Natural killer cell (primary cell): ENCODE data around the gene CST9L. TPM values are rescaled to one million over a fixed set of nuclear protein-coding genes. Genes with fewer than 3 reads are reported as not detected.

Experiments
- ATAC-seq, 3 donors: fragments of 150-1000 bp in 2 of 3; fragments of 200-7000 bp in 1 of 3; cut with Tn5 transposase; 1 replicate in 1 of 3; 2 replicates in 2 of 3; pipeline ENCODE4 v1.10.0; 2021; ENCODE audit warnings: mild to moderate bottlenecking in 2 of 3, moderate library complexity in 2 of 3
- DNase-seq, 2 donors: peaks; one replicate each; pipeline versions ENCODE4 v3.0.0 to v3.0.0-alpha.2; 2013 to 2021; ENCODE audit warnings: mixed read lengths in 1 of 2
- H3K27ac ChIP-seq: one replicate; pipeline ENCODE4 v1.5.1; 2013; ENCODE audit warnings: mild to moderate bottlenecking, low read length
- H3K27me3 ChIP-seq: one replicate; pipeline ENCODE4 v1.6.1; 2013; ENCODE audit warnings: low read length; ENCODE audit not compliant: control insufficient read depth, insufficient read depth
- H3K36me3 ChIP-seq: one replicate; pipeline ENCODE4 v1.6.1; 2013; ENCODE audit warnings: low read length; ENCODE audit not compliant: control insufficient read depth, insufficient read depth
- H3K4me1 ChIP-seq: one replicate; pipeline ENCODE4 v1.6.1; 2013; ENCODE audit warnings: low read length; ENCODE audit not compliant: control insufficient read depth, insufficient read depth
- H3K4me3 ChIP-seq: one replicate; pipeline ENCODE4 v1.5.1; 2013; ENCODE audit warnings: low read length
- H3K9me3 ChIP-seq: one replicate; pipeline ENCODE4 v1.6.1; 2013; ENCODE audit warnings: low read length; ENCODE audit not compliant: control insufficient read depth, insufficient read depth
- H3K27ac Mint-ChIP-seq, 2 donors: one replicate each; pipeline ENCODE4 v1.8.0; 2022; ENCODE audit warnings: mild to moderate bottlenecking in 2 of 2, mixed read lengths in 2 of 2, moderate library complexity in 1 of 2
- H3K27me3 Mint-ChIP-seq, 2 donors: one replicate each; pipeline ENCODE4 v1.8.0; 2022; ENCODE audit warnings: low read depth in 2 of 2, mixed read lengths in 2 of 2
- H3K36me3 Mint-ChIP-seq: one replicate; pipeline ENCODE4 v1.8.0; 2022; ENCODE audit warnings: mixed read lengths
- H3K4me1 Mint-ChIP-seq, 2 donors: one replicate each; pipeline ENCODE4 v1.8.0; 2022; ENCODE audit warnings: mixed read lengths in 2 of 2
- H3K4me3 Mint-ChIP-seq: one replicate; pipeline ENCODE4 v1.8.0; 2022; ENCODE audit warnings: mild to moderate bottlenecking, moderate library complexity, mixed read lengths
- H3K9me3 Mint-ChIP-seq, 2 donors: one replicate each; pipeline ENCODE4 v1.8.0; 2022; ENCODE audit warnings: mixed read lengths in 2 of 2
- CTCF ChIP-seq: fragments of 200-600 bp; IDR thresholded peaks from one replicate; pipeline ENCODE4 v1.8.0; 2022; ENCODE audit warnings: antibody characterized with exemption
- WGBS: methylation state at CpG from one replicate; pipeline ENCODE4 v1.1.7; 2013; ENCODE audit warnings: missing lambda C conversion rate; ENCODE audit not compliant: insufficient coverage; 5-methylcytosine and 5-hydroxymethylcytosine counted together
- intact Hi-C: fragments of 100-400 bp; cut with micrococcal nuclease; formaldehyde crosslinking; loops from one replicate; pipeline ENCODE4 v1.14.2; 2022
- total RNA-seq, 4 donors: library from RNA; stranded (reverse); fragments of 120-200 nt in 1 of 4; gene quantifications; one replicate each; pipeline versions ENCODE4 v1.2.3 to v1.2.4, GENCODE V29; 2013 to 2022

CST9L gene
- total RNA-seq, 3 donors from 2014 or later (not counting 1 experiment from before 2014, with no cell fraction given), result not detected

- Histone ChIP-seq H3K9me3 (no peaks in the 10 kb centered on the region), H3K4me1 (peaks cover 2% of the 10 kb centered on the region), H3K4me3 (no peak overlapping the region), H3K36me3 (no peaks in the 10 kb centered on the region), H3K27me3 (no peaks in the 10 kb centered on the region), H3K27ac (no peak overlapping the region)
- Mint-ChIP-seq H3K27me3 (peaks cover 0 to 3% of the 10 kb centered on the region in 2 donors), H3K4me1 (peaks cover 18 to 25% of the 10 kb centered on the region in 2 donors), H3K36me3 (no peaks in the 10 kb centered on the region), H3K4me3 (no peak overlapping the region), H3K27ac (no peak overlapping the region), H3K9me3 (no peaks in the 10 kb centered on the region)
- ATAC-seq (peak in 1 of 3 donors; percentile 30), DNase-seq (no peak)
- intact Hi-C loops, result no loop called here
- TF ChIP-seq CTCF, result no peak
- 86% methylated on average over 19 of the region's 20 CpGs for WGBS
Measured at GRCh38 chr20:23534801-23535593, 33.3 kb downstream of the CST9L start.

- no peak overlapping the region for H3K27ac Mint-ChIP-seq
- peaks cover 9% of the 10 kb centered on the region for H3K9me3 ChIP-seq
- ATAC-seq, result no peak
- peaks cover 19 to 25% of the 10 kb centered on the region in 2 donors for H3K4me1 Mint-ChIP-seq
- no peak overlapping the region for H3K4me3 ChIP-seq
- H3K27me3 Mint-ChIP-seq, result no peaks in the 10 kb centered on the region
- H3K27ac ChIP-seq, result no peak overlapping the region
- TF ChIP-seq CTCF, result no peak
- no peaks in the 10 kb centered on the region for H3K27me3 ChIP-seq
- H3K36me3 ChIP-seq, result no peaks in the 10 kb centered on the region
- no peak for DNase-seq
- peaks cover 12% of the 10 kb centered on the region for H3K36me3 Mint-ChIP-seq
- no peak overlapping the region for H3K4me3 Mint-ChIP-seq
- intact Hi-C loops, result no loop called here
- H3K9me3 Mint-ChIP-seq, result peaks cover 4 to 5% of the 10 kb centered on the region in 2 donors
- H3K4me1 ChIP-seq, result peaks cover 6% of the 10 kb centered on the region
Measured at GRCh38 chr20:23533161-23533560, 35.1 kb downstream of the CST9L start.

GRCh38 chr20:23532533-23532932 lies 35.8 kb downstream of the CST9L start:
- ATAC-seq (no peak), DNase-seq (no peak)
- Mint-ChIP-seq H3K9me3 (peaks cover 4 to 5% of the 10 kb centered on the region in 2 donors), H3K4me3 (no peak overlapping the region), H3K27ac (no peak overlapping the region), H3K4me1 (peaks cover 19 to 25% of the 10 kb centered on the region in 2 donors), H3K27me3 (no peaks in the 10 kb centered on the region), H3K36me3 (peaks cover 15% of the 10 kb centered on the region)
- Histone ChIP-seq H3K36me3 (no peaks in the 10 kb centered on the region), H3K4me1 (peaks cover 6% of the 10 kb centered on the region), H3K27ac (no peak overlapping the region), H3K27me3 (no peaks in the 10 kb centered on the region), H3K4me3 (no peak overlapping the region), H3K9me3 (peaks cover 10% of the 10 kb centered on the region)
- intact Hi-C loops, result no loop called here
- WGBS, result no CpG with 5 or more reads among the region's 1 CpG
- TF ChIP-seq CTCF, result no peak
